Heart right ventricle (tissue), 16 donors: ENCODE results near the gene PREX1. TPM values are rescaled to one million over a fixed set of nuclear protein-coding genes. Genes with fewer than 3 reads are reported as not detected.
"Not testable (repeated sequence)": the region's sequence is repeated elsewhere in the genome, so short reads cannot be mapped to it uniquely, and the experiment has no call there.

Experiments used
- ATAC-seq, 8 donors: fragments of 200-7000 bp; cut with Tn5 transposase; one replicate each; pipeline ENCODE4 v1.9.1; 2020; ENCODE audit warnings: mild to moderate bottlenecking in 8 of 8, moderate library complexity in 8 of 8, moderate number of reproducible peaks in 1 of 8
- DNase-seq, 2 donors: peaks; one replicate each; pipeline ENCODE4 v3.0.0-alpha.2; 2020
- H3K27ac ChIP-seq, 10 donors: fragments of 200-600 bp; sonication (generic) in 2 of 10; one replicate each; pipeline versions ENCODE4 v1.5.0 to v1.8.0; 2020 to 2022; ENCODE audit warnings: mild to moderate bottlenecking in 3 of 10
- H3K27me3 ChIP-seq, 7 donors: fragments of 200-600 bp; one replicate each; pipeline ENCODE4 v1.8.0; 2021 to 2022; ENCODE audit warnings: mild to moderate bottlenecking in 2 of 7
- H3K36me3 ChIP-seq, 9 donors: fragments of 200-600 bp; sonication (generic) in 1 of 9; one replicate each; pipeline versions ENCODE4 v1.5.0 to v1.8.0; 2020 to 2022; ENCODE audit warnings: mild to moderate bottlenecking in 2 of 9
- H3K4me1 ChIP-seq, 9 donors: fragments of 200-600 bp; sonication (generic) in 1 of 9; one replicate each; pipeline versions ENCODE4 v1.5.0 to v1.8.0; 2020 to 2022; ENCODE audit warnings: mild to moderate bottlenecking in 4 of 9
- H3K4me3 ChIP-seq, 10 donors: fragments of 200-600 bp; sonication (generic) in 2 of 10; one replicate each; pipeline versions ENCODE4 v1.5.0 to v1.8.0; 2020 to 2022; ENCODE audit warnings: mild to moderate bottlenecking in 7 of 10, moderate library complexity in 2 of 10
- H3K9me3 ChIP-seq, 11 donors: fragments of 200-600 bp in 10 of 11; sonication (generic) in 2 of 11; one replicate each; pipeline versions ENCODE4 v1.5.0 to v1.8.0; 2013 to 2022; ENCODE audit warnings: mild to moderate bottlenecking in 2 of 11, control low read depth in 1 of 11, moderate library complexity in 1 of 11
- CTCF ChIP-seq, 9 donors: fragments of 200-600 bp; sonication (generic) in 2 of 9; IDR thresholded peaks; one replicate each; pipeline versions ENCODE4 v1.5.0 to v1.8.0; 2021 to 2022; ENCODE audit warnings: antibody characterized with exemption in 9 of 9, mild to moderate bottlenecking in 5 of 9, moderate library complexity in 1 of 9
- WGBS, 2 donors: extraction: QIAGEN DNeasy Blood & Tissue Kit; methylation state at CpG; one replicate each; pipeline ENCODE4 v1.1.7; 2013; ENCODE audit warnings: inconsistent platforms in 1 of 2; 5-methylcytosine and 5-hydroxymethylcytosine counted together
- intact Hi-C, 10 donors: fragments of 100-400 bp; cut with DNase I; formaldehyde crosslinking; loops; one replicate each; pipeline versions ENCODE4 v1.11.1 to v1.14.2; 2022
- polyA plus RNA-seq, 2 donors: library from polyadenylated mRNA; stranded (reverse); fragments of 200-250 nt; gene quantifications; one replicate each; pipeline ENCODE4 v1.2.3, GENCODE V29; 2013
- total RNA-seq, 10 donors: library from RNA; stranded (reverse); fragmentation: NEBNext Ultra II Directional in 3 of 10; extraction: Animal tissue kit (Norgen Biotek cat#: 25700) in 3 of 10; gene quantifications; one replicate each; pipeline versions ENCODE4 v1.2.1 to v1.2.4, GENCODE V29; 2021 to 2023
- donor health status: Arrhythmogenic right ventricular cardiomyopathy.
- donor health status: ischemic (EF 13 %, LVEDD 7.1; RV severe dilation, severe dysfunction).
- donor health status: healthy with polysubstance abuse.
- donor health status: DM: no; HTN: yes; CAD: no.
- donor health status: DM: no; HTN: no; CAD: no.
- donor health status: ischemic (EF 25% LVEDD 6.9; RV normal size, moderate dysfunction).
- donor health status: ischemic (EF 25% LVEDD 5.7; RV mildly dilated, moderate dysfunction).
- donor health status: healthy.
- donor health status: DM: yes; HTN: yes; CAD: no.
- donor health status: Ischemic cardiomyopathy.
- donor health status: ischemic (EF 35%, LVEDD 5.7; RV mildly dilated, moderate dysfunction).
- donor health status: nonischemic (EF 11% LVEDD 7.7; RV severe dilation, severe dysfunction).
- donor health status: DM: yes; HTN: yes; CAD: no.
- donor health status: PGD.
- donor health status: ischemic (EF 29% LVEDD 5.4; RV normal size, mild dysfunction).
- donor health status: nonischemic (EF 23%, LVEDD 6.1; RV moderate dilation, normal function).

Gene PREX1
- total and polyA plus RNA-seq, 12 donors = 4.6 to 23.4 (median 8.8) TPM

GRCh38 chr20:48875233-48875913, 47.6 kb upstream of the PREX1 start:
- 84% methylated on average over 17 of the region's 17 CpGs for WGBS, 2 donors
- H3K9me3 ChIP-seq = no peaks in the 10 kb centered on the region
- no peak overlapping the region for H3K27ac ChIP-seq
- intact Hi-C loops = no loop called here
- DNase-seq (no peak), ATAC-seq (no peak)
- H3K4me3 ChIP-seq = no peak overlapping the region
- no peaks in the 10 kb centered on the region for H3K36me3 ChIP-seq
- no peak for TF ChIP-seq CTCF (IDR thresholded peaks at IDR 0.05)
- peaks cover 0 to 45% (median 0%) of the 10 kb centered on the region in 9 donors for H3K4me1 ChIP-seq
- H3K27me3 ChIP-seq = no peaks in the 10 kb centered on the region

- H3K27me3 ChIP-seq, H3K27ac ChIP-seq, DNase-seq, H3K9me3 ChIP-seq, H3K36me3 ChIP-seq, intact Hi-C loops, ATAC-seq, H3K4me3 ChIP-seq: not testable (repeated sequence)
- peaks cover 0 to 34% (median 0%) of the 10 kb centered on the region in 9 donors for H3K4me1 ChIP-seq
Observed at GRCh38 chr20:48869442-48869841, 41.6 kb upstream of the PREX1 start.

GRCh38 chr20:48866936-48867335, 39.1 kb upstream of the PREX1 start:
- 89 to 90% methylated on average over 1 of the region's 1 CpG for WGBS, 2 donors
- no peak overlapping the region for H3K27ac ChIP-seq
- intact Hi-C loops = no loop called here

GRCh38 chr20:48864738-48865318, 37.0 kb upstream of the PREX1 start:
- no peaks in the 10 kb centered on the region for H3K36me3 ChIP-seq
- H3K9me3 ChIP-seq = no peaks in the 10 kb centered on the region
- H3K4me1 ChIP-seq = peaks cover 0 to 35% (median 0%) of the 10 kb centered on the region in 9 donors
- no peaks in the 10 kb centered on the region for H3K27me3 ChIP-seq
- DNase-seq (no peak), ATAC-seq (no peak)
- H3K4me3 ChIP-seq = no peak overlapping the region
- no peak overlapping the region for H3K27ac ChIP-seq
- intact Hi-C loops = no loop called here
- 74% methylated on average over 5 of the region's 5 CpGs for WGBS, 2 donors
- no peak for TF ChIP-seq CTCF (IDR thresholded peaks at IDR 0.05)

More at GRCh38 chr20:48866936-48867335, 39.1 kb upstream of the PREX1 start:
- no peak for DNase-seq
- Histone ChIP-seq H3K4me3 (no peak overlapping the region), H3K4me1 (peaks cover 0 to 20% (median 0%) of the 10 kb centered on the region in 9 donors), H3K9me3 (no peaks in the 10 kb centered on the region), H3K27me3 (no peaks in the 10 kb centered on the region), H3K36me3 (no peaks in the 10 kb centered on the region)
- no peak for TF ChIP-seq CTCF (IDR thresholded peaks at IDR 0.05)
- ATAC-seq = no peak

GRCh38 chr20:48864254-48864653, 36.5 kb upstream of the PREX1 start:
- WGBS, 2 donors = 71 to 81% methylated on average over 5 of the region's 5 CpGs
- no peak for TF ChIP-seq CTCF (IDR thresholded peaks at IDR 0.05)
- no peaks in the 10 kb centered on the region for H3K27me3 ChIP-seq
- H3K27ac ChIP-seq = no peak overlapping the region
- H3K9me3 ChIP-seq = no peaks in the 10 kb centered on the region
- no peaks in the 10 kb centered on the region for H3K36me3 ChIP-seq
- H3K4me3 ChIP-seq = no peak overlapping the region
- ATAC-seq (no peak), DNase-seq (no peak)
- intact Hi-C loops = no loop called here
- peaks cover 0 to 38% (median 0%) of the 10 kb centered on the region in 9 donors for H3K4me1 ChIP-seq
